Left colon (tissue), 2 donors: ENCODE measurements around the gene SLC1A4. TPM values are rescaled to one million over a fixed set of nuclear protein-coding genes. Genes with fewer than 3 reads are reported as not detected.
"Not testable (repeated sequence)": the region's sequence is repeated elsewhere in the genome, so short reads cannot be mapped to it uniquely, and the experiment has no call there.

Experiments
- ATAC-seq: fragments of 200-7000 bp; cut with Tn5 transposase; one replicate; pipeline ENCODE4 v1.9.1; 2020; ENCODE audit warnings: mild to moderate bottlenecking, moderate library complexity
- DNase-seq, 2 donors: peaks; one replicate each; pipeline ENCODE4 v3.0.0-alpha.2; 2020
- intact Hi-C, 2 donors: fragments of 100-400 bp; cut with DNase I in 1 of 2; cut with micrococcal nuclease in 1 of 2; formaldehyde crosslinking; loops; one replicate each; pipeline versions ENCODE4 v1.11.2 to v1.14.0; 2022; cut with DNase I, micrococcal nuclease
- total RNA-seq, 2 donors: library from RNA; stranded (reverse); fragmentation: NEBNext Ultra II Directional; extraction: Animal tissue kit (Norgen Biotek cat#: 25700); gene quantifications; one replicate each; pipeline ENCODE4 v1.2.1, GENCODE V29; 2021
- donor health status: DM: no; HTN: no; CAD: no.
- donor health status: DM: yes; HTN: yes; CAD: no.

The SLC1A4 gene
- total RNA-seq, 2 donors from 2014 or later, result 10.8 to 12.5 TPM

DNA sequence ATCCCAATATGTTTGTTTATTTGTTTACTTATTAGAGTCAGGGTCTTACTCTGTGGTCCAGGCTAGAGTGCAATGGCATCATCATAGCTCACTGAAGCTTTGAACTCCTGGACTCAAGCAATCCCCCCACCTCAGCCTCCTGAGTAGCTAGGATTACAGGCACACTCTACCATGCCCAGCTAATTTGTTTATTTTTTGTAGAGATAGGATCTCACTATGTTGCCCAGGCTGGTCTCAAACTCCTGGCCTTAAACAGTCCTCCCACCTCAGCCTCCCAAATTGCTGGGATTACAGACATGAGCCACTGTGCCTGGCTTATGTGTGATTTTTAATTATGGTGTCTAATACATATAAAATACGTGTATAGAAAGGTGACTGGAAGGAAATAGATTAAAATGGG is 31.1 kb downstream of the SLC1A4 start:
- ATAC-seq, intact Hi-C loops, DNase-seq: not testable (repeated sequence)

DNA sequence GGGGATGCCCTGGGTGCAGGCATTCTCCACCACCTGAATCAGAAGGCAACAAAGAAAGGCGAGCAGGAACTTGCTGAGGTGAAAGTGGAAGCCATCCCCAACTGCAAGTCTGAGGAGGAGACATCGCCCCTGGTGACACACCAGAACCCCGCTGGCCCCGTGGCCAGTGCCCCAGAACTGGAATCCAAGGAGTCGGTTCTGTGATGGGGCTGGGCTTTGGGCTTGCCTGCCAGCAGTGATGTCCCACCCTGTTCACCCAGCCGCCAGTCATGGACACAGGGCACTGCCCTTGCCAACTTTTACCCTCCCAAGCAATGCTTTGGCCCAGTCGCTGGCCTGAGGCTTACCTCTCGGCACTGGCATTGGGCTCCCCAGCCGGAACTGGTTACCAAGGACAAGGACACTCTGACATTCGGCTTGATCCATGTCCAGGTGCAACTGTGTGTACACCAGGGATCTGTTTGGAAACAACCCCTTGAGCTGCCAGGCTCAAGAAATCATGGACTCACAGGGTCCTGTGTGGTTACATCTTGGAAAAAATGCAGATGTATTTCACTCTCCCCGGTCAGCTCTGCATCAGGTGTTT is 31.8 kb downstream of the SLC1A4 start:
- intact Hi-C loops, result no loop called here
- ATAC-seq (no peak), DNase-seq (no peak)

DNA sequence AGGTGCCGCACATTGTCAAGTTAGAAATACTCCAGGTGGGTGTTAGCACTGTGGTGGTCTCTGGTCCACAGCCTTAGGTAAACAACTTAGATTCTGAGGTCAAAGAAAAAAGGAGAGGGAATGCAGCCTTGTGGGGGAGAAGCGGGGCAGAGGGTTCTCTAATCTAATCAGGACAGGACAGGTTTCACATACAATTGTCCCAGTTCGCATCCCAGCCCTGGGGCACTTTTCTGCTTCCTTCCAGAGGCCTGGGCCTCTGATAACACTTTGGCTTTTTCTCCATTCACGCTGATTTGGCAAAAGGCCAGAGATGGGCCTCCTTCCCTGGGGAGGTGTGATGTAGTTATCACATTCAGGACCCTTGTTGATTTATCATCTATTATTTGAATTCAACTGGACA is 32.5 kb downstream of the SLC1A4 start:
- DNase-seq, result no peak
- no peak for ATAC-seq
- intact Hi-C loops, result no loop called here

DNA sequence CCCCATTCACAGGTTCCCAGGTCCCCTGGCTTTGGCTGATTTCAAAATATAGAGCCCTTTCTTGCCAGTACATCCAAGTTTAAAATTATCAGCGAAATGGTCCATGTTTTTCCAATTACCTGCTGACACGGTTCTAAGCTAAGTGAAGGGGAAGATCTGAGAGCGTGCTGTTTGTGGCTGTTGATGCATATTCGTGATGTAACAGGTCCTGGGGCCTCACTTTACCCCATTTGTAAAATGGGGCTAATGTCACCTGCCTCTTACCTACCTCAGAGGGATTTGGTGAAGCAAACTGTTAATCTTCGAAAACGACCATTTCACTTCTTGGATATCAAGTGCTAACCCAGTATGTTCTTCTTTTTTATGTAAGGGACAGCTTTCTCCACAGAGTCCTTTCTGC is 33.0 kb downstream of the SLC1A4 start:
- ATAC-seq, result no peak
- no peak for DNase-seq
- intact Hi-C loops, result no loop called here

DNA sequence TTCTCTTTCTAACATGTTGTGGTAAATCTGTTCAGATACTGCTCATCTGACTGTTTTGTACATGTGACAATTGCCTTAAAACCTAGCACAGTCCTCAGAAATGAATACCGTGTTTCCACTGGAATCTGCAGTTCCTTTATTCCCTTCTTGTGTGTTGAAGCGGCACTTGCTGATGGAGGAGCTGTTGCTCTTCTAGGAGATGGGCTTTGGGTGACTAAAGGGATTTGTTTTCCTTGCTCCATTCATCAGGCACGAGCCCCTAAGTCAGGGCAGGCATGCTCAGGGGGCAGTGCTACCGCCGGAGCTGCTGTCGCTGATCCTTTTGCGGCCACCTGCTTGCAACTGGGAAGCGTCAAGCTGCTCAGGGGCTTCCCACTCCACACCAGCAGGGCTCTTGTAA is 34.5 kb downstream of the SLC1A4 start:
- DNase-seq (no peak), ATAC-seq (no peak)
- intact Hi-C loops, result no loop called here

DNA sequence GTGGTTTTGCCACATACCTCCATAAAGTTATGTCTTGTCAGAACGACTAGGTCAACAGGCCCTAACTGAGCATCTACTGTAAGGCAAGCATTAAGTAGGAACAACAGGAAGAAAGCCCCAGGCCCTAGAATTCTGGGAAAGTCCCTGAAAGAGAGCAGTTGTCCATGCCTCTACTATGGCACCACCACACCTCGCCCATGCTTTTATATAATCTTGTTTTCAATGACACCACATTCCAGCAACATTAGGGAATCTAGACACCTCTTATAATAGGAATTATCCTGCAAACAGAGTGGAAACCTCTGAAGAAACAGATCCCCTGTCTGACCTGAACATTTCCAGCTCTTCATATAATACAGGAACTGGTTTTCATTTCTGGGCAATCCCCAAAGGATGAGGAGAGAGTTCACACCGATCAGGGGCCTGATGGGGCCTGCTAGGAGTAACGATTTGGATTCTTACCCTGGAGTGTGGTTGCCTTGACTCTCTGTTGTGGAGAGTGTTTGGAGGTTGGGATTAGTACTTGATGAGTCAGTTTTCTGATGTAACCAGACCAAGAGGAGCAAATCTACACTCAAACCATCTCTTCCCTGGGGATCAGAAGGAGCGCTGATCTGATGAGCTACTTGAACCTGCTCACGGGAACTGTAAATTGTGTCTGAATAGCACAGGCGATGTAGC is 35.1 kb downstream of the SLC1A4 start:
- intact Hi-C loops, result no loop called here
- DNase-seq, result no peak
- no peak for ATAC-seq

DNA sequence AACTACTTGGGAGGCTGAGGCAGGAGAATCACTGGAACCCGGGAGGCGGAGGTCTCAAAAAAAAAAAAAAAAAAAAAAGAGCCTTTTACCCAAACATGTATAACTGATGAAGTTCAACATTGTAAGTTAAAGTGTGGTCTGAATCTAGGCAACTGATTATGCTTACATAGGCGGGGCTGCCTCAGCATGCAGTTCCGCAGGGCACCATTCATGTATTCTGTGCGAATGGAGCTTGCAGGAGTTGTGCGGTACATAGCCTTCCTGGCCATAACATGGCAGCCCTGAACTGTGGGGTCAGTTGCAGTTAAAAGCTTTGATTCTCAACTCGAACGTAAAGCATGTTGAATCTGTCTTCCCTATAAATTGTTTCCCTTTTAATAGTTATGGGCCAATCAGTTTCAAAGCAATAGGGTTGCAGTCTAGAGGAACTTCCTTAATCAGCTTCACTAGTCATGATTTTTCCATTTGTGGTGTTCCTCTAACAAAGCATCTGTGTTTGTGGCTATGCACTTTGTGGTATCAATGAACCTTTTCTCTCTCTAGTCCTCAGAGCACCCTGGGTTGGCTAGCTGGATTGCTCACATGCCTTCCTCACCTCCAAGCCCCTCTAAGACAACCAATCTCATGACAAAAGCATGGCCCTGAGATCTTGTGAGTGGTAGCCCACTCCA is 36.4 kb downstream of the SLC1A4 start:
- ATAC-seq, result peak; percentile 64
- intact Hi-C loops, result no loop called here
- DNase-seq, result no peak

DNA sequence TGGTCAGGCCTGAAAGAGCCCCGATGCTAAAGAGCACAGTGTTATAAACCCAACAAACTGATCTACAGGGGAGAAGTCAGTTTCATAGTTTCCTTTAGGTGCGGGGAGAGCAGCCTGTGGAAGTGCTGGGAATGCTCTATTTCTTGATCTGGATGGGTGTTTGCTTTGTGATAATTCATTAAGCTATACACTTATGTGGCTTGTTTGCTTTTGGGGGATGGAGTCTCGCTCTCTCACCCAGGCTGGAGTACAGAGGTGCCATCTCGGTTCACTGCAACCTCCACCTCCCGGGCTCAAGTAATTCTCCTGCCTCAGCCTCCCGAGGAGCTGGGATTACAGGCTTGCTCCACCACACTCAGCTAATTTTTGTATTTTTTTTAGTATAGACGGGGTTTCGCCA is 37.0 kb downstream of the SLC1A4 start:
- DNase-seq, result no peak
- intact Hi-C loops, result no loop called here
- ATAC-seq, result peak; percentile 69

DNA sequence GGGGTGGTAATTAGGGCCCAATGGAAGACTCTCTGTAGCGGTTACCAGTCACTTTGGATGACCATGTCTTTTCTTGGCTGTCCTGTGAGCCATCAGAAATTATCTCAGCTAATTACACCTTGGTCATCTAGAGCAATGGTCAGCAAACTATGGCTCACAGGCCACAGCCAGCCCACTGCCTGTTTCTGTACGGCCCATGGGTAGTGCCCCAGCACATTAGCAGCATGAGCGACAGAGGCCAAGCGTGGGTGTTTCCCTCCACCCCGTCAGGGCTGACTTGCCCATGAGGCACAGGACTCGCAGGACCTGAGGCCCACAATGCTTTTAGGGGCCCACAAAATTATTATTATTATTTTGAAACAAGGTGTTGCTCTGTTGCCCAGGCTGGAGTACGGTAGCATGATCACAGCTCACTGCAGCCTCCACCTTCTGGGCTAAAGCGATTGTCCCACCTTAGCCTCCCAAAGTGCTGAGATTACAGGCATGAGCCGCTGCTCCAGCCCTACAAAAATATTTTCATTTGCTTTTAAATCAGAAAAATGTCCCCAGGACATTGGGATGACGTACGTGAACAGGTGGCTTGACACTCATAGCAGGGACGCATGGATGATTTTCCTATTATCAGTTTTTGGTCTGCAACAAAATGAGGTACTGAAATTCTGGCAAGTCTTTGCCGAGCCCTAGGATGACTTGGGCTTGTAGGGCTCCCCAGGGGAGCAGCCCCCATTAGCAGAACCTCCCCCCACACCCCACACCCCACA is 37.7 kb downstream of the SLC1A4 start:
- intact Hi-C loops, result no loop called here
- DNase-seq (no peak), ATAC-seq (no peak)

DNA sequence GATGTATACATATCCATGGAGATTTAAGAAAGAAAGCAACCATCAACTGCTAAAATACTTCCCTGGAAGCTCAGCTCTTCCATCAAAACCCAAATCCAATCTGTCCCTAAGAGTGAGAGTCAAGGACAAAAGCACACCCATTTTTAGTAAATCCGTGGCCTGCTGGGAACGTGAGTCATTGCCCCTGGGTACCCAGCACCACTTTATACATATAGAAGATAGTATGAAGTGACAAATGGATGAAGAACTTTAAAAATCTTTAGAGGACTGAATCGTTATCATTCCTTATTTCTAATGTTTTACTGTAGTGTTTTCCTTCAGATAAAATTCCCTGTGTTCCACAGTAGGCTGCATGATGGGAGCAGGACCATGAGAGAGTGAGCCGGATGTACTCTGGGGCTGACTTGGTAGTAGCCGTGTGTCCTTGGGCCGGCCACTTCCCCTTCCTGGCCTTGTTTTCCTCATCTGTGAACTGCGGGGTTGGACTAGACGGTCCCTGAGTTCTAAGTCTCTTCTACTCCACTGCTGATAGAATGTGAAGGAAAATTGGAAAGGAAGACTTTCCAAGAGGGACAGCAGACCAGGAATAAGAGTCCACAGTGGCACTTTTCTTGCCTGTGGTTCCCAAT is 38.5 kb downstream of the SLC1A4 start:
- DNase-seq, result no peak
- intact Hi-C loops, result no loop called here
- ATAC-seq, result no peak

DNA sequence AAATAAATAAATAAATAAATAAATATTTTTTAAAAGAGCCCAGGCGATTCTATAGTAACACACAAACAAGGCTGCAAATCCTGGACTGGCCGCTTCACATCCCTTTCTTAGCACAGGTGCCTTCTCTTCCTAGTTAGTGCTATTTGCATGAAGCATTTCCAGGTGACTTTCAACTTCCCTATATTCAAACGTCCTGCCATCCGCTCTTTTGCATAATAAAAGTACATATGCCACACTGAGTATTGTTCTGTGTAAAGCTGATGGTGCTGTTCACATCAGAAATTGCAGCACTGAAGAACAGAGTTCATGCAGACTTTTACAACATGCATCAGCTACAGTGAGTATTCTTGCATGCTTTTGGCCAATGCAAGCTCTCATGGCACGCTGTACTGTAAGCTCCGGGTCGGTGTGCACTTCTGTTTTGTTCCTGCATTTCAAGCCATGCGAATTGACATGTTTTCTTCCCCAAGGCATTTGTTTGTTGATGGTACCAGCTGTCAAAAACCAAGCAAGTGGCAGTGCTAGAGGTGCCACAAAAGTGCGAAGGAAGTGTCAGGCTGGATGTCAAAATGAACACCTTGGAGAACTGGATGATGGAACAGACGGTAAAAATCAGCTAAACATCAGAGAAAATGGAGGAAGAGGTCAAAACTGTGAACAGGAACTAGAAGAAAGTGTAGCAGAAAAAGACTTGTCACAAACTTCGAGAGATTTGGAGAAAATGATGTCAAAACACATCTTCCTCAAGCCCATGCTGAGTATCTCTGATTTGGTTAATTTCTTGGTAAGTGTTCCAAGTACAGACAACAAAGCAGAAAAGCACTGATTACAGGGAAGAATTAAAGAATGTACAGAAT is 41.5 kb downstream of the SLC1A4 start:
- intact Hi-C loops, result no loop called here
- DNase-seq (peak in 1 of 2 donors; percentile 46), ATAC-seq (peak; percentile 53)

DNA sequence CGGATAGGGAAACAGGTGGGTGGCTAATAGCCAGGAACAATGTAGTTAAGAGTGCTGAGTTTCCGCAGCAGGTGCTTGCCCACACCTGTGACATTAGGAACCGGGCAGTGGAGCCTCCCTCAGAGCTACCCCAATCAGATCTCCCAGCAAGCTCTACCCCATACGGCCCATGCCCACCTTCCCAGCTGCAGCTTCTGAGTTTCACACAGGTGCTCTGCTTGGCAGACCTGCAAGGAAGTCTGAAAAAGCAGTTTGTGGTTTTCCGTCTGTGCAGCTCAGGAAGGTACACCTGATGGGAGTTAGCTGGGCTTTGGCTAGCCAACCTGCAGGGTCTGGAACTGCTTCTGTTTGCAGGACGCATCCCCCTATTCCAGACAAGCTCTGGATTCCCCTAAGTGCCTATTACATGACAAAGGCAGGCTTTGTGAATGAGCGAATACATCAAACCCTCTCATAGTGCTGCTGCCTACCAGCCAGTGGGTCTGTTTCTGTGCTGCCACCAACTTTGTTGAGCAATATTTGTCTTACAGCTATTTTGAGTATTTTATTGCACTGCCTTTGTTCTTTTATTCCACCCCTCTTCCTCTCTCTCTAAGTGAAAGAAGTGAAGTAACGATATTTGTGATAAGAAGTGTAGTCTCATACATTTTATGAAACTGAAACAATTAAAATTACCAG is 42.3 kb downstream of the SLC1A4 start:
- DNase-seq (peak; percentile 61 to 77), ATAC-seq (peak; percentile 81)
- intact Hi-C loops, result no loop called here

DNA sequence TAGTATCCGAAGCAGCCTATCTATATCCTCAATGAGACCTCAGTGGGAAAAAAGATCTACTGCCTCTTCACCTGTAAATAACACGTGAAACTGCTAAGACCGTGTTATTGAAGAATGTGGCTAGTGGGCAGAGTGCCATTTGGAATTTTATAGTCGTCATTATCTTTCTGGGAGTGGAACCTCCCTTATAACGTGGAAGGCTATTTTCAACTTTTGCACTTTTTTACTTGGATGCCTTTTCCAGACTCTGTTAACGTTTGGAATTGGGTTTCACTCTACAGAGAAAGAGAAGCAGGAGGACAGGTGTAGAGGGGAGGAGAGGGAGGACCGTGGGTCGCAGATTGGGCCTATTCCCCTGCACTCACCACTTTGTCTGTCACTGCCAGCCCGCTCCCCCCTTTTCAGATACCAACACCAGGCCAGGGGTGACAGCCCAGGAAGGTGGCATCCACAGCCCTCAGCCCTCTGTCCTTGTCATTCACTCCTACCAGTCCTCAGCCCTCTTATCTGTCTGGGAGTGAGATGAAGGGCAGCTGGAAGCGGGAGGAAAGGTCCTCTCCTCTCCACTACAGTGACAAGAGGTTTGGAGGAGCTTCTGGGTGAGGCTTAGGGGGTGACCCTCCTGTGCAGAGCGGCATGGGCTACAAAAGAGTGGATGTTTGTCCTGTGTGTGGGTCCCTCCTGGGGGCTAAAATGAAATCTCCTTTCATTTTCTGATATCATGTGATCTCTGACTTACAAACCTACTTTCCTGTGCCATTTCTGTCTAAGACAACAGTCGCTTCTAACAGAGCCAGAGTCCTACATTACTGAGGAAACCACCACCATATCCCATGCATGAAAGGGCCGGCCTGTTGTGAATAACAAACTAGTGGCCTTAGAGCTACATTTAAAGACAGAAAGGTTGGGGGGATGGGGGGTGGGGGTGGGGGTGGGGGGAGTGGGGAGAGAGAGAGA is 43.1 kb downstream of the SLC1A4 start:
- ATAC-seq (peak; percentile 66), DNase-seq (peak; percentile 37 to 40)
- intact Hi-C loops, result no loop called here

DNA sequence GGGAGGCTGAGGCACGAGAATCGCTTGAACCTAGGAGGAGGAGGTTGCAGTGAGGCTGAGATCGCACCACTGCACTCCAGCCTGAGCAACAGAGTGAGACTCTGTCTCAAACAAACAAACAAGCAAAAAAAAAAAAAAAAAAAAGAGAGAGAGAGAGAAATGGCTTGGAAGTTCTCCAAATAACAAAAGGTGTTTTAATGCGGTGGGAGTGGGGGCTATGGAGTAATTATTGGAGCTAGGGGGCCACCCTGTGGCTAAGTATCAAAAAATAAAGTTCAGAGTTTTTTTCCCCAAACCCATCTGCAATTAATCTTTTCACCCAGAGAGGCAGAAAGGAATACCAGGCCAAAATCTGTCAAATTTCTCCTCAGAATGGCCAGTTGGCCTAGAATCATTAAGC is 44.0 kb downstream of the SLC1A4 start:
- ATAC-seq, result no peak

DNA sequence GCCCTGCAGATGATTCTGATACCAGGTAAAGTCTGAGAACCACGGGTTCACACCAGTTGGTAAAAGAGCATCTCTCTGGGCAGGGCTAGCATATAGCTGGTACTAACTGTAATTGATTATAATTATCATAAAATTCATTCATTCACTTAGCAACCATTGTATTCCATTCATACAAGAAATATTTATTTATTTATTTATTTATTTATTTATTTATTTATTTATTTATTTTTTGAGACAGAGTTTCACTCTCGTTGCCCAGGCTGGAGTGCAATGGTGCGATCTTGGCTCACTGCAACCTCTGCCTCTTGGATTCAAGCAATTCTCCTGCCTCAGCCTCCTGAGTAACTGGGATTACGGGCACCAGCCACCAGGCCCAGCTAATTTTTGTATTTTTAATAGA is 44.5 kb downstream of the SLC1A4 start:
- intact Hi-C loops, DNase-seq, ATAC-seq: not testable (repeated sequence)

More for the DNA sequence above, 44.0 kb downstream of the SLC1A4 start:
- intact Hi-C loops, result no loop called here
- no peak for DNase-seq

DNA sequence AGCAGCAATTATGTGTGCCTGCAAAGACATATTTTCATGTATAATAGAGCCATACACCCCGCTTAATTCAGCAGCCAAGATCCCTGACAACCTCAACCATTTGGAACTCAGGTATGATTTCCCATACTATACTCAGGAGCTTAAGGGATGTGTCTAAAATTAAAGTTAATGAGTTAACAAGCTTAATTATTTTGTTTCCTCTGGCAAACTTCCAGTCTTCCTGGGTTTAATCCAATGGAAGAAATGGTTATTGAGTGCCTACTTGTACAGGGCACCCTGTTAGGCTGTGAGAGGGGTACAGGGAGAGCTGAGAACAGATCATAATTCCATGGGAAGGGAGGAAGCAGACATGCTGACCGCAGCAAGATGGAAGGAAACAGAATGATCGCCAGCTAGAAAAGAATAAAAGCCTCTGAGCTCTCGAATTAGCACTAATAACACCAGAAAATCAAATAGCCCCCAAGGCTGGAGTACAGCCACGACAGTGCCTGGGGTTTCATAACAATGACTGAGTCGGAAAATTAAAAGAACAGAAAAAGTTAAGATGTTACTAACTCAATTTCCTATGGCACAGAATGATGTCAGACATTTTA is 46.2 kb downstream of the SLC1A4 start:
- ATAC-seq (no peak), DNase-seq (no peak)
- intact Hi-C loops, result no loop called here
